ENCODE measurements around the gene RNF26.

RNF26 gene

GRCh38 chr11:119366690-119367620 is 32.6 kb downstream of the RNF26 start:
- H3K4me3 Mint-ChIP-seq, result no peak overlapping the region

GRCh38 chr11:119367661-119368120 is 33.4 kb downstream of the RNF26 start:
- no peak overlapping the region for H3K4me3 Mint-ChIP-seq
- no peaks in the 10 kb centered on the region for H3K36me3 Mint-ChIP-seq
- H3K27me3 Mint-ChIP-seq, result peaks cover 96% of the 10 kb centered on the region
- no peak overlapping the region for H3K27ac Mint-ChIP-seq
- no peaks in the 10 kb centered on the region for H3K9me3 Mint-ChIP-seq
- H3K4me1 Mint-ChIP-seq, result peaks cover 13% of the 10 kb centered on the region
- no peak for ATAC-seq

More at GRCh38 chr11:119366690-119367620, 32.6 kb downstream of the RNF26 start:
- H3K27me3 Mint-ChIP-seq, result peaks cover 96% of the 10 kb centered on the region
- no peaks in the 10 kb centered on the region for H3K9me3 Mint-ChIP-seq
- no peaks in the 10 kb centered on the region for H3K36me3 Mint-ChIP-seq
- peaks cover 13% of the 10 kb centered on the region for H3K4me1 Mint-ChIP-seq
- H3K27ac Mint-ChIP-seq, result no peak overlapping the region
- ATAC-seq, result no peak

GRCh38 chr11:119368121-119369034 is 34.1 kb downstream of the RNF26 start:
- peaks cover 96% of the 10 kb centered on the region for H3K27me3 Mint-ChIP-seq

GRCh38 chr11:119369132-119369925 is 35.0 kb downstream of the RNF26 start:
- Mint-ChIP-seq H3K9me3 (no peaks in the 10 kb centered on the region), H3K4me1 (peaks cover 6% of the 10 kb centered on the region), H3K36me3 (no peaks in the 10 kb centered on the region), H3K4me3 (no peak overlapping the region), H3K27ac (no peak overlapping the region), H3K27me3 (peaks cover 93% of the 10 kb centered on the region)
- ATAC-seq, result no peak

More at GRCh38 chr11:119368121-119369034, 34.1 kb downstream of the RNF26 start:
- H3K27ac Mint-ChIP-seq, result no peak overlapping the region
- ATAC-seq, result no peak
- H3K9me3 Mint-ChIP-seq, result no peaks in the 10 kb centered on the region
- H3K4me1 Mint-ChIP-seq, result peaks cover 9% of the 10 kb centered on the region
- H3K4me3 Mint-ChIP-seq, result no peak overlapping the region
- no peaks in the 10 kb centered on the region for H3K36me3 Mint-ChIP-seq

GRCh38 chr11:119370486-119371046 is 36.2 kb downstream of the RNF26 start:
- no peak overlapping the region for H3K4me3 Mint-ChIP-seq
- no peak for ATAC-seq

GRCh38 chr11:119371067-119371601 is 36.8 kb downstream of the RNF26 start:
- no peaks in the 10 kb centered on the region for H3K4me1 Mint-ChIP-seq

More at GRCh38 chr11:119370486-119371046, 36.2 kb downstream of the RNF26 start:
- peaks cover 84% of the 10 kb centered on the region for H3K27me3 Mint-ChIP-seq
- H3K4me1 Mint-ChIP-seq, result no peaks in the 10 kb centered on the region
- no peaks in the 10 kb centered on the region for H3K9me3 Mint-ChIP-seq
- no peaks in the 10 kb centered on the region for H3K36me3 Mint-ChIP-seq
- H3K27ac Mint-ChIP-seq, result no peak overlapping the region

GRCh38 chr11:119371778-119372182 is 37.5 kb downstream of the RNF26 start:
- Mint-ChIP-seq H3K4me3 (no peak overlapping the region), H3K36me3 (no peaks in the 10 kb centered on the region), H3K27ac (no peak overlapping the region), H3K9me3 (no peaks in the 10 kb centered on the region), H3K27me3 (peaks cover 84% of the 10 kb centered on the region), H3K4me1 (no peaks in the 10 kb centered on the region)
- ATAC-seq, result no peak

More at GRCh38 chr11:119371067-119371601, 36.8 kb downstream of the RNF26 start:
- Mint-ChIP-seq H3K27me3 (peaks cover 84% of the 10 kb centered on the region), H3K4me3 (no peak overlapping the region), H3K9me3 (no peaks in the 10 kb centered on the region), H3K27ac (no peak overlapping the region), H3K36me3 (no peaks in the 10 kb centered on the region)
- ATAC-seq, result no peak

- no peaks in the 10 kb centered on the region for H3K9me3 Mint-ChIP-seq
- no peaks in the 10 kb centered on the region for H3K36me3 Mint-ChIP-seq
- H3K4me3 Mint-ChIP-seq, result no peak overlapping the region
- no peak for ATAC-seq
- H3K27me3 Mint-ChIP-seq, result peaks cover 78% of the 10 kb centered on the region
- no peak overlapping the region for H3K27ac Mint-ChIP-seq
- no peaks in the 10 kb centered on the region for H3K4me1 Mint-ChIP-seq
Measured at GRCh38 chr11:119372260-119373058, 38.1 kb downstream of the RNF26 start.

GRCh38 chr11:119373059-119373920 is 39.0 kb downstream of the RNF26 start:
- H3K9me3 Mint-ChIP-seq, result no peaks in the 10 kb centered on the region
- H3K4me1 Mint-ChIP-seq, result no peaks in the 10 kb centered on the region
- H3K36me3 Mint-ChIP-seq, result no peaks in the 10 kb centered on the region
- no peak overlapping the region for H3K4me3 Mint-ChIP-seq
- ATAC-seq, result no peak
- H3K27ac Mint-ChIP-seq, result no peak overlapping the region
- H3K27me3 Mint-ChIP-seq, result peaks cover 70% of the 10 kb centered on the region

- no peak for ATAC-seq
- H3K9me3 Mint-ChIP-seq, result no peaks in the 10 kb centered on the region
Measured at GRCh38 chr11:119373921-119374631, 39.7 kb downstream of the RNF26 start.

GRCh38 chr11:119374632-119375336 is 40.5 kb downstream of the RNF26 start:
- no peak overlapping the region for H3K27ac Mint-ChIP-seq
- ATAC-seq, result no peak
- no peaks in the 10 kb centered on the region for H3K9me3 Mint-ChIP-seq

More at GRCh38 chr11:119373921-119374631, 39.7 kb downstream of the RNF26 start:
- no peaks in the 10 kb centered on the region for H3K4me1 Mint-ChIP-seq
- no peaks in the 10 kb centered on the region for H3K36me3 Mint-ChIP-seq
- peaks cover 62% of the 10 kb centered on the region for H3K27me3 Mint-ChIP-seq
- H3K4me3 Mint-ChIP-seq, result no peak overlapping the region
- no peak overlapping the region for H3K27ac Mint-ChIP-seq

More at GRCh38 chr11:119374632-119375336, 40.5 kb downstream of the RNF26 start:
- Mint-ChIP-seq H3K4me1 (no peaks in the 10 kb centered on the region), H3K4me3 (no peak overlapping the region), H3K36me3 (no peaks in the 10 kb centered on the region), H3K27me3 (peaks cover 55% of the 10 kb centered on the region)

Measured in stimulated activated memory B cell treated with anti-CD40 and anti-IgM and Interleukin-4, amounts not matched to agents 10 μg/mL and 1 μg/mL and 100 μg/mL, for 72 hours (primary cell).